PFSK-1 (cell line): ENCODE results near the gene USP14.

Experiments
- FOXP2 ChIP-seq: optimal IDR thresholded peaks from 2 replicates; pipeline ENCODE3; 2011; ENCODE audit warnings: borderline replicate concordance, control low read depth, inconsistent platforms; ENCODE audit not compliant: insufficient read depth; ENCODE audit errors: extremely low read length, extremely low read depth
- POLR2AphosphoS5 ChIP-seq: IDR thresholded peaks from 2 replicates; pipeline ENCODE4 v1.6.1; 2012; ENCODE audit warnings: low read depth, mild to moderate bottlenecking, control low read depth, low read length, moderate library complexity
- REST ChIP-seq, 2 experiments: IDR thresholded peaks; 2 replicates each; pipeline versions ENCODE4 v1.6.1 to v1.8.0; 2011 to 2012; ENCODE audit warnings: low read depth in 2 of 2, low read length in 2 of 2, control low read depth in 1 of 2, inconsistent platforms in 1 of 2, mild to moderate bottlenecking in 1 of 2, moderate library complexity in 1 of 2; ENCODE audit not compliant: insufficient read depth in 1 of 2
- SIN3A ChIP-seq: IDR thresholded peaks from 2 replicates; pipeline ENCODE4 v1.6.1; 2012; ENCODE audit warnings: mild to moderate bottlenecking, low read length, moderate library complexity, borderline replicate concordance; ENCODE audit not compliant: insufficient read depth
- TAF1 ChIP-seq: IDR thresholded peaks from 2 replicates; pipeline ENCODE4 v1.6.1; 2012; ENCODE audit warnings: low read length, control low read depth, borderline replicate concordance; ENCODE audit not compliant: insufficient read depth

USP14 gene

DNA sequence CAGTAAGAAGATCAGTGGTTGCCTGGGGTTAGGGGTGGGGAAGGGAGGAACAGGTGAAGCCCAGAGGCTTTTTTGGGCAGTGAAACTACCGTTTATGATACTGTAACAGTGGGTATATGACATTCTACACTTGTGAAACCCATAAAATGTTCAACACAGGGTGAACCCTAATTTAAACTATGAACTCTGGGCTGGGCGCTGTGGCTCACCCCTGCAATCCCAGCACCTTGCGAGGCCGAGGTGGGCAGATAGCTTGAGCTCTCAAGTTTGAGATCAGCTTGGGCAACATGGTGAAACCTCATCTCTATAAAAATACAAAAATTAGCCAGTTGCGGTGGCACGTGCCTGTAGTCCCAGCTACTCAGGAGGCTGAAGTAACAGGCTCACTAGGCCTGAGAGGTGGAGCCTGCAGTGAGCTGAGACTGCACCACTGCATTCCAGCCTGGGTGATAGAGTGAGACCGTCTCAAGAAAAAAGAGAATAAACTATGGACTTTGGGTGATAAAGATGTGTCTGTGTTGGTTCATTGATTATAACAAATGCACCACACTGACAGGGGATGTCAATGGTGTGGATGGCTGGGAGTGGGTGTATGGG is 17.6 kb upstream of the USP14 start:
- no peak for TF ChIP-seq REST (IDR thresholded peaks at IDR 0.05; ENCODE audit: insufficient read depth in 1 of 2, low read depth in 2 of 2, low read length in 2 of 2)
- no peak for TF ChIP-seq POLR2AphosphoS5
- TF ChIP-seq FOXP2, result no peak
- no peak for TF ChIP-seq TAF1
- TF ChIP-seq SIN3A, result no peak

DNA sequence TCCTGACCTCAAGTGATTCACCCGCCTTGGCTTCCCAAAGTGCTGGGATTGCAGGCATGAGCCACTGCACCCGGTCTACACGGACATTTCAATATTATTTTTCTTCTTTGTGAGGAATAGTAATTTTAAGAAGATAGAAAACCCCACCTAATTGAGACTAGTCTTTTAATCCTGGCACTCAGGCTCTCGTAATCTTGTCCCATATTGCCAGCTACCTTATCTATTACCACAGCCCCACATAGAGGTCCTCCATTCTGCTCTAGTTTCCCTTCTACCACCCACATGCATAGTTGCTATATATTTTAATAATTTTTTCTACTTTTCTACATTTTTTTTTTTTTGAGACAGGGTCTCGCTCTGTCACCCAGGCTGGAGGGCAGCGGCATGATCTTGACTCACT is 9.5 kb upstream of the USP14 start:
- no peak for TF ChIP-seq SIN3A
- no peak for TF ChIP-seq REST (IDR thresholded peaks at IDR 0.05; ENCODE audit: insufficient read depth in 1 of 2, low read depth in 2 of 2, low read length in 2 of 2)
- no peak for TF ChIP-seq FOXP2
- no peak for TF ChIP-seq TAF1
- TF ChIP-seq POLR2AphosphoS5, result no peak

- no peak for TF ChIP-seq SIN3A
- no peak for TF ChIP-seq POLR2AphosphoS5
- TF ChIP-seq FOXP2, result no peak
- TF ChIP-seq TAF1, result no peak
- TF ChIP-seq REST (IDR thresholded peaks at IDR 0.05; ENCODE audit: insufficient read depth in 1 of 2, low read depth in 2 of 2, low read length in 2 of 2), result no peak
These were observed 4.2 kb upstream of the USP14 start for GRCh38 chr18:154151-154550.

- TF ChIP-seq REST (IDR thresholded peaks at IDR 0.05; ENCODE audit: insufficient read depth in 1 of 2, low read depth in 2 of 2, low read length in 2 of 2) (no peak), SIN3A (no peak), TAF1 (no peak), POLR2AphosphoS5 (no peak), FOXP2 (no peak)
These were observed 2.7 kb upstream of the USP14 start for GRCh38 chr18:155688-156087.

DNA sequence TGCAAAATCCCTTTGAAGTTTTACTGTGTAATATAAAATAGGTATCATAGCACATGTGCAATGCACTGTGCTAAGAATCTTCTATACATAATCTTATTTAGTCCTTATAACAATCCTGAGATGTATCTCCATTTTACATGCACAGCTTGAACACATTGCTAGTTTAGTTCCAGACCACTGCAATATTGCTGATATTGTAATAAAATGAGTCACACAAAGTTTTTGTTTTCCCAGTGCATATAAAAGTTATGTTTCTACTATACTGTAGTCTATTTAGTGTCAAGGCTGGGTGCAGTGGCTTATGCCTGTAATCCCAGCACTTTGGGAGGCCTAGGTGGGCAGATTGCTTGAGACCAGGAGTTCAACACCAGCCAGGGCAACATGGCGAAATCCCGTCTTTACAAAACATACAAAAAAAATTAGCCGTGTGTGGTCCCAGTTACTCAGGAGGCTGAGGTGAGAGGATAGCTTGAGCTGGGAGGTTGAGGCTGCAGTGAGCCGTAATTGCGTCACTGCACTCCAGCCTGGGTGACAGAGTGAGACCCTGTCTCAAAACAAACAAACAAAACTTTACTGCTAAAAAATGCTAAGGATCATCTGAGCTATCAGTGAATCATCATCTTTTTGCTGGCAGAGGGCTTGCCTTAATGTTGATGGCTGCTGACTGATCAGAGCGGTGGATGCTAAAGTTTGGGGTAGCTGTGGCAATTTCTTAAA is 1.7 kb upstream of the USP14 start:
- TF ChIP-seq SIN3A, result no peak
- no peak for TF ChIP-seq FOXP2
- no peak for TF ChIP-seq TAF1
- TF ChIP-seq REST (IDR thresholded peaks at IDR 0.05; ENCODE audit: insufficient read depth in 1 of 2, low read depth in 2 of 2, low read length in 2 of 2), result no peak
- TF ChIP-seq POLR2AphosphoS5, result no peak
